Parathyroid adenoma (tissue), 2 donors: ENCODE data around the gene BET1.

Experiments used
- H2AFZ ChIP-seq: fragments of 300-600 bp; sonication (generic); one replicate; pipeline ENCODE4 v1.7.0; 2017; ENCODE audit warnings: antibody characterized with exemption, mild to moderate bottlenecking
- H3K27ac ChIP-seq: fragments of 300-600 bp; sonication (generic); one replicate; pipeline ENCODE4 v1.7.0; 2017
- H3K27me3 ChIP-seq: fragments of 300-600 bp; sonication (generic); one replicate; pipeline ENCODE4 v1.7.0; 2017; ENCODE audit warnings: low read length; ENCODE audit not compliant: control insufficient read depth, insufficient read depth
- H3K36me3 ChIP-seq: fragments of 300-600 bp; sonication (generic); one replicate; pipeline ENCODE4 v1.7.0; 2017; ENCODE audit warnings: low read length; ENCODE audit not compliant: control insufficient read depth, insufficient read depth
- H3K4me1 ChIP-seq: fragments of 300-600 bp; sonication (generic); one replicate; pipeline ENCODE4 v1.7.0; 2017; ENCODE audit warnings: control low read depth
- H3K4me2 ChIP-seq: fragments of 300-600 bp; sonication (generic); one replicate; pipeline ENCODE4 v1.7.0; 2017; ENCODE audit warnings: low read length
- H3K4me3 ChIP-seq: fragments of 300-600 bp; sonication (generic); one replicate; pipeline ENCODE4 v1.7.0; 2017; ENCODE audit warnings: low read depth, low read length
- H3K79me2 ChIP-seq: fragments of 300-600 bp; sonication (generic); one replicate; pipeline ENCODE4 v1.7.0; 2017; ENCODE audit warnings: control low read depth
- H3K9ac ChIP-seq: fragments of 300-600 bp; sonication (generic); one replicate; pipeline ENCODE4 v1.7.0; 2017; ENCODE audit warnings: mild to moderate bottlenecking
- H3K9me3 ChIP-seq: fragments of 300-600 bp; sonication (generic); one replicate; pipeline ENCODE4 v1.7.0; 2017; ENCODE audit warnings: low read length; ENCODE audit not compliant: control insufficient read depth
- TF ChIP-seq, protein P1 (sequence below): fragments of 300-600 bp; sonication (generic); IDR thresholded peaks from one replicate; pipeline ENCODE4 v1.7.0; 2017; ENCODE audit warnings: antibody characterized with exemption, mild to moderate bottlenecking
- donor health status: primary hyperparathyroidism.

Gene BET1

DNA sequence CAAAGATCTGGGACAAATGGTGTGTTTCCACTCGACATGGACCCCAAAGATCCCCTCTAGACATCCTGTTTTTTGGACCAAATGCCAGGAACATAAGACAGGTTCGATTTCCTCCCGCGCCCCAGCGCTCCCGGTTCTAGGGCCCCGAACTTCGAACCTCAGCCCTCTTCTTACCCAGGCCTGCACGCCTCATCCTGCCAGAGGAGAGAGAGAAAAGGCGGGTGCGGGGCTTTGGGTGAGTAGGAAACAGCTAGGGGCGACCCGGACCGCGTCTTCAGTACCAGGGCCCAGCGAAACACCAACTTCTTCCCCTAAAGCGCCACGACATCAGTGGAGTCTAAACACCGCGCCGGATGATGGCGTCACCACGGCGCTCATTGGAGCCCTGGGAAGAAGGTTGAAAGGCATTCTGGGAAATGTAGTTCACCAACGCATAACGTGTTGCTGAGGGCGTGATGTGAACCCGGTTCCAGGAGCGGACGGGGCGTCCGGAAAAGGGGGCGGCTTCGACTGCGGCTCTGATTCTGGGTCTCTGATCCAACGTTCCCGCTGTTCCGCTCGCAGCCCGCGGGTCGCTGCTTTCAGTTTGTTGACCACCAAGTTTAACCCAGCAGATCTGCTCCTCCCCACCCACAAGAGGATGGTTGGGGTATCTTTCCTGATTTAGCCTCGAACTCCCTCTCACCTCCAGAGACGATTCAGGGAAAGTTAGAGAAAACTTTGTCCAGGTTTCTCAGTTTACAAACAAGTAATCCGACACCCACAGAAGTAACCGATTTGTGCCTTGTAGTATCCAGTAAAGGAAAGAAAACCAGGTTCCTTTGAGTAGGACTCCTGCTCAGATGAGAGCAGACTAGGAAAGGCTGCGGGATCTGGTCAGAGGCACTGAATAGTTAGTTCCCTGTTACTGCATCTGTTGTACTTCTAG is at the start of gene BET1:
Gene BET1 (minus strand): TSS at position 332 of the 928 bp plus-strand sequence. CDS start 139 bp downstream, at position 193.
- peak within 1 kb of the TSS; percentile 95 for H3K4me3 ChIP-seq
- TF ChIP-seq, protein P1, sequence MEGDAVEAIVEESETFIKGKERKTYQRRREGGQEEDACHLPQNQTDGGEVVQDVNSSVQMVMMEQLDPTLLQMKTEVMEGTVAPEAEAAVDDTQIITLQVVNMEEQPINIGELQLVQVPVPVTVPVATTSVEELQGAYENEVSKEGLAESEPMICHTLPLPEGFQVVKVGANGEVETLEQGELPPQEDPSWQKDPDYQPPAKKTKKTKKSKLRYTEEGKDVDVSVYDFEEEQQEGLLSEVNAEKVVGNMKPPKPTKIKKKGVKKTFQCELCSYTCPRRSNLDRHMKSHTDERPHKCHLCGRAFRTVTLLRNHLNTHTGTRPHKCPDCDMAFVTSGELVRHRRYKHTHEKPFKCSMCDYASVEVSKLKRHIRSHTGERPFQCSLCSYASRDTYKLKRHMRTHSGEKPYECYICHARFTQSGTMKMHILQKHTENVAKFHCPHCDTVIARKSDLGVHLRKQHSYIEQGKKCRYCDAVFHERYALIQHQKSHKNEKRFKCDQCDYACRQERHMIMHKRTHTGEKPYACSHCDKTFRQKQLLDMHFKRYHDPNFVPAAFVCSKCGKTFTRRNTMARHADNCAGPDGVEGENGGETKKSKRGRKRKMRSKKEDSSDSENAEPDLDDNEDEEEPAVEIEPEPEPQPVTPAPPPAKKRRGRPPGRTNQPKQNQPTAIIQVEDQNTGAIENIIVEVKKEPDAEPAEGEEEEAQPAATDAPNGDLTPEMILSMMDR = no peak

GRCh38 chr7:94053532-94053931 is 49.4 kb upstream of the BET1 start:
- Histone ChIP-seq H3K4me2 (no peak overlapping the region), H3K4me3 (no peak overlapping the region), H3K27me3 (no peaks in the 10 kb centered on the region), H2AFZ (no peak overlapping the region), H3K36me3 (no peaks in the 10 kb centered on the region), H3K9ac (no peak overlapping the region), H3K27ac (no peak overlapping the region), H3K79me2 (no peaks in the 10 kb centered on the region), H3K4me1 (no peaks in the 10 kb centered on the region), H3K9me3 (no peaks in the 10 kb centered on the region)
- TF ChIP-seq, protein P1 = no peak

More for the DNA sequence above, at the start of gene BET1:
- Histone ChIP-seq H3K36me3 (no peaks in the 10 kb centered on the region), H3K4me2 (peak within 1 kb of the TSS; percentile 92), H3K27ac (peak within 1 kb of the TSS; percentile 59), H2AFZ (peak within 1 kb of the TSS; percentile 90), H3K27me3 (no peaks in the 10 kb centered on the region), H3K9ac (peak within 1 kb of the TSS; percentile 61), H3K4me1 (peaks cover 6% of the 10 kb centered on the region), H3K79me2 (peaks cover 19% of the 10 kb centered on the region), H3K9me3 (no peaks in the 10 kb centered on the region)

DNA sequence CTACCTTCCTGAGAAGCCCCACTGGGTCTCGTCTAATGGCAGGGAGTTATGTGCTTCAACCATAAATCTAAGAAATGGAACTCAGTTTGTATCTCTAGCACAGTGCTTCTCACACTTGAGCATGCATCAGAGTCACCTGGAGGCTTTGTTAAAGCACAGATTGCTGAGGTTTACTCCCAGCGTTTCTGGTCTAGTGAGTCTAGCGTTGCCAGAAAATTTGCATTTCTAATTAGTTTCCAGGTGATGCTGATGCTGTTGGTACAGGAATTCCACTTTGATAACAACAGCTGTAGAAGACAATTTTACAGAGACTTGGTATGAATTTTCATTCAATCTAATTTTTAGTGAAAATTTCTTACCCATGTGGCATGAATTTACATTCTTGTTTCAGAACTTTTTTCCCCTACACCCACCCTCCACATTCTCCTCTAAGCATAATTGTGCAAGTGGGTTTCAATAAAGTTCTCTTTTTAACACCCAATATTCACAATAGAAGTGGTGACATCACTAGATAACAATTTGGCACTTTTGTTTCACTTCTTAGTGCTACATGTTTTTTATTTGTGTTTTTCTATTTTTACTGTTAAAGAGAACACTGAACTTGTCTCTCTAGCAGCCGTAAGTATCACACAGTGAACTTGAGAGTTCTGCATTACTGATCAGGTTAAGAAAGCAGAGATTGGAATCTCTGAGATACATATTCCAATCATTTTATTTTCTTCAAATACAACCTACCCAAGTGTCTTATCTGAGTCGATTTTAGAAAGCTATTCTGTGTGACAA is 48.4 kb upstream of the BET1 start:
- Histone ChIP-seq H3K27me3 (no peaks in the 10 kb centered on the region), H3K4me3 (no peak overlapping the region), H3K36me3 (no peaks in the 10 kb centered on the region), H3K4me2 (no peak overlapping the region), H3K9ac (no peak overlapping the region), H2AFZ (no peak overlapping the region), H3K27ac (no peak overlapping the region), H3K79me2 (no peaks in the 10 kb centered on the region), H3K4me1 (no peaks in the 10 kb centered on the region), H3K9me3 (no peaks in the 10 kb centered on the region)
- TF ChIP-seq, protein P1 = no peak

DNA sequence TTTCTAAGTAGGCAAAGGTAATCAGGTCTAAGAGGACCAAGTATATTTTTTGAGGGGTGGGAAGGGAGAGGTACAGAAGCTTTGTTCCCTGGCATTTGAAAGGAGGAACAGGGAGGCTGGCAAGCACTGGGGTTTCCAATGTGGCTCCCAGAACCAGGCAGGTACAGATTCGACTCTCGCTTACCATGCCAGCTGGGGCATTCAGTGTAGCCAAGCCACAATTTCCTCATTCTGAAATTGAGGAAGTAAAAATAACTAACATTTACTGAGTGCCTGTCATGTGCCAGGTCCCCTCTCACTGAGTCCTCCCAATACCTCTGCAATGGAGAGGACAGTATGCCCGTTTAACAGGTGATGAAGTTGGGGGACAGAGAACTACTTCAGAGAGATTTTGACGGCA is 45.9 kb upstream of the BET1 start:
- H3K36me3 ChIP-seq = no peaks in the 10 kb centered on the region
- no peaks in the 10 kb centered on the region for H3K79me2 ChIP-seq
- H3K9ac ChIP-seq = no peak overlapping the region
- H3K9me3 ChIP-seq = no peaks in the 10 kb centered on the region
- H3K27ac ChIP-seq = no peak overlapping the region
- H3K27me3 ChIP-seq = no peaks in the 10 kb centered on the region
- no peak overlapping the region for H2AFZ ChIP-seq
- no peak overlapping the region for H3K4me3 ChIP-seq
- TF ChIP-seq, protein P1 = no peak
- no peaks in the 10 kb centered on the region for H3K4me1 ChIP-seq
- H3K4me2 ChIP-seq = no peak overlapping the region
